ES-I3 (cell line): ENCODE data around the gene CCDC191.

Experiments used
- H3K36me3 ChIP-seq: 2 replicates; pipeline ENCODE4 v1.6.1; 2013; ENCODE audit warnings: mild to moderate bottlenecking, low read length, control low read depth, moderate library complexity; ENCODE audit not compliant: insufficient read depth
- H3K4me1 ChIP-seq: 2 replicates; pipeline ENCODE4 v1.6.1; 2013; ENCODE audit warnings: mild to moderate bottlenecking, control low read depth, low read length; ENCODE audit not compliant: insufficient read depth
- H3K9ac ChIP-seq: 2 replicates; pipeline ENCODE4 v1.6.1; 2013; ENCODE audit warnings: low read depth, mild to moderate bottlenecking, low read length, moderate library complexity
- H3K9me3 ChIP-seq: 2 replicates; pipeline ENCODE4 v1.6.1; 2013; ENCODE audit warnings: mild to moderate bottlenecking, low read length, moderate library complexity; ENCODE audit not compliant: control insufficient read depth, insufficient read depth

Gene CCDC191

GRCh38 chr3:114056130-114057010, at the start of gene CCDC191, which contains the start of gene QTRT2:
CCDC191 (minus strand) TSS chr3:114056526; CDS start chr3:114056466, 60 bp downstream.
QTRT2 (plus strand) TSS chr3:114056737; CDS start chr3:114065258, 8,521 bp downstream.
- no peaks in the 10 kb centered on the region for H3K9me3 ChIP-seq
- H3K9ac ChIP-seq = peak within 1 kb of the TSS; percentile 77
- H3K36me3 ChIP-seq = 0 out of 2 replicates have a peak, but pooled peaks cover 2% of the 10 kb centered on the region
- no peaks in the 10 kb centered on the region for H3K4me1 ChIP-seq

GRCh38 chr3:114104414-114104813, 48.1 kb upstream of the CCDC191 start:
- no peak overlapping the region for H3K9ac ChIP-seq
- H3K4me1 ChIP-seq = peaks cover 4% of the 10 kb centered on the region
- H3K9me3 ChIP-seq = no peaks in the 10 kb centered on the region
- no peaks in the 10 kb centered on the region for H3K36me3 ChIP-seq

GRCh38 chr3:114103858-114104257, 47.5 kb upstream of the CCDC191 start:
- H3K4me1 ChIP-seq = peaks cover 4% of the 10 kb centered on the region; the same call in 1 of the 2 replicates
- H3K36me3 ChIP-seq = no peaks in the 10 kb centered on the region
- H3K9ac ChIP-seq = no peak overlapping the region
- no peaks in the 10 kb centered on the region for H3K9me3 ChIP-seq

- H3K9ac ChIP-seq = no peak overlapping the region
- no peaks in the 10 kb centered on the region for H3K9me3 ChIP-seq
- peaks cover 2% of the 10 kb centered on the region; the same call in 1 of the 2 replicates for H3K4me1 ChIP-seq
- no peaks in the 10 kb centered on the region for H3K36me3 ChIP-seq
Observed at GRCh38 chr3:114103181-114103580, 46.9 kb upstream of the CCDC191 start.

GRCh38 chr3:114101101-114101500, 44.8 kb upstream of the CCDC191 start:
- no peaks in the 10 kb centered on the region for H3K4me1 ChIP-seq
- no peaks in the 10 kb centered on the region for H3K36me3 ChIP-seq
- H3K9ac ChIP-seq = no peak overlapping the region
- no peaks in the 10 kb centered on the region for H3K9me3 ChIP-seq

GRCh38 chr3:114095796-114096195, 39.5 kb upstream of the CCDC191 start:
- Histone ChIP-seq H3K4me1 (no peaks in the 10 kb centered on the region), H3K9me3 (no peaks in the 10 kb centered on the region), H3K36me3 (no peaks in the 10 kb centered on the region), H3K9ac (no peak overlapping the region)

- no peaks in the 10 kb centered on the region for H3K36me3 ChIP-seq
- H3K9ac ChIP-seq = no peak overlapping the region
- H3K4me1 ChIP-seq = no peaks in the 10 kb centered on the region
- no peaks in the 10 kb centered on the region for H3K9me3 ChIP-seq
Observed at GRCh38 chr3:114093596-114093995, 37.3 kb upstream of the CCDC191 start.

- H3K9ac ChIP-seq = no peak overlapping the region
- H3K36me3 ChIP-seq = no peaks in the 10 kb centered on the region
- H3K9me3 ChIP-seq = no peaks in the 10 kb centered on the region
- no peaks in the 10 kb centered on the region for H3K4me1 ChIP-seq
Observed at GRCh38 chr3:114093016-114093380, 36.7 kb upstream of the CCDC191 start.

- H3K4me1 ChIP-seq = no peaks in the 10 kb centered on the region
- H3K36me3 ChIP-seq = no peaks in the 10 kb centered on the region
- no peaks in the 10 kb centered on the region for H3K9me3 ChIP-seq
- H3K9ac ChIP-seq = no peak overlapping the region
Observed at GRCh38 chr3:114092151-114093015, 36.1 kb upstream of the CCDC191 start.

- no peak overlapping the region for H3K9ac ChIP-seq
- H3K4me1 ChIP-seq = no peaks in the 10 kb centered on the region
- no peaks in the 10 kb centered on the region for H3K9me3 ChIP-seq
- peaks cover 15% of the 10 kb centered on the region; the same call in 1 of the 2 replicates for H3K36me3 ChIP-seq
Observed at GRCh38 chr3:114089675-114090074, 33.3 kb upstream of the CCDC191 start.

- Histone ChIP-seq H3K9ac (no peak overlapping the region), H3K9me3 (no peaks in the 10 kb centered on the region), H3K36me3 (peaks cover 30% of the 10 kb centered on the region), H3K4me1 (no peaks in the 10 kb centered on the region)
Observed at GRCh38 chr3:114086356-114086755, 30.0 kb upstream of the CCDC191 start.

GRCh38 chr3:114083112-114083511, 26.8 kb upstream of the CCDC191 start:
- H3K9ac ChIP-seq = no peak overlapping the region
- H3K9me3 ChIP-seq = no peaks in the 10 kb centered on the region
- no peaks in the 10 kb centered on the region for H3K4me1 ChIP-seq
- H3K36me3 ChIP-seq = peaks cover 43% of the 10 kb centered on the region

GRCh38 chr3:114081037-114081436, 24.7 kb upstream of the CCDC191 start:
- no peaks in the 10 kb centered on the region for H3K9me3 ChIP-seq
- no peak overlapping the region for H3K9ac ChIP-seq
- no peaks in the 10 kb centered on the region for H3K4me1 ChIP-seq
- peaks cover 46% of the 10 kb centered on the region for H3K36me3 ChIP-seq

GRCh38 chr3:114080201-114080600, 23.9 kb upstream of the CCDC191 start:
- peaks cover 40% of the 10 kb centered on the region for H3K36me3 ChIP-seq
- no peaks in the 10 kb centered on the region for H3K9me3 ChIP-seq
- H3K4me1 ChIP-seq = no peaks in the 10 kb centered on the region
- H3K9ac ChIP-seq = no peak overlapping the region
